NK-92 (cell line): ENCODE results near the gene MRPL10.

Experiments used
- DNase-seq: peaks from one replicate; lab custom pipeline; 2025; ENCODE audit not compliant: unreplicated experiment; lab: John Stamatoyannopoulos, UW

Gene MRPL10

DNA sequence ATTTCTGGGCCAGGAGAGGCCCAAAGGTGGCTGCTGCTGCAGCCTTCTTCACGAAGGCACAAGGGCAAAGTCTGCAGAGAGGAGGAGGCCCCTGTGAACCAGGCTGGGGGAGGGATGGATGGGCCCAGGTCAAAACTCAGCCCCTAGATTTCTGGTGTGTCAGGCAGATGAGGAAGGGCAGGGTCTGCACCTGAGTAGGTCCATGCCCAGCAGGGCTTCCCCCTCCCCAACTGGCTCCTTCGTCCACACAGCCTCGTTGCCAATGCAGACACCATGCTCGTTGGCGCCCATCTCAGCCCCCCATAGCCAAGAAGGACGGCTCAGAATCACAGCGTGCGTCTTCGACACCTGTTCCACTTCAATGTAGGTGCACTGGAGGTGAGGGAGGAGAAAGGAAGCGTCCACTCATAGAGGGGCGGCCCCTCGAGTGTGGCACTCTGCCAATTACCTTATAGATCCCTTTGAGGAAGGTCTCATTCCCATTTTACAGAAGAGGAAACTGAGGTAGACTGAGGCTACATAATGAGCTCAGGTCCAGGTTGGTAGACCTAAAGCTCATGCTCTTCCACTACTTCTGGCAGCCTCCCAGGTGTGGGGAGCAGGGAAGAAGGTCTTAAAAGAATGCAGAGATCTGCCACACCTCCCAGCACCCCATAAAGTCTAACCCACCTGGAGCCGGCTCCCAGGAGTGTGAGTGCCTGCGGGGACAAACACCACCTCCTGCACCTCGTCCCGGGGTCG lies 8.8 kb upstream of the MRPL10 start:
- no peak for DNase-seq

DNA sequence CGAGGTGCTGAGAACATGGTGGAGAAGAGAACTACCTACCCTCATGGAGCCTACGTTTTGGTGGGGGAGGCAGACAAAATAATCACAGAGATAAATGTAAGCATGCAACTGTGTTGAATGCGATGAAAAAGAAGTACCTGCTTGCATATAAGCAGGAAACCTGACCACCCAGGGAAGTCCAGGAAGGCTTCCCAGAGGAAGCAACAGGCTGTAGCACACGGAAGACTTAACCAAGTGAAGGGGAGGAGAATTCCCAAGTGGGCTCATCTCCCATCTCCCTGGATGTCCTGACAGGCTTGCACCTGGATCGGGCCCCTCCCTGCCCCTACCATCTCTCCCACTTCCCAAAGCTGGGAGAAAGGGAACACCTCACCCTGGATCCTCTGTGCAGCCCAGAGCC lies 7.7 kb upstream of the MRPL10 start:
- DNase-seq: no peak

DNA sequence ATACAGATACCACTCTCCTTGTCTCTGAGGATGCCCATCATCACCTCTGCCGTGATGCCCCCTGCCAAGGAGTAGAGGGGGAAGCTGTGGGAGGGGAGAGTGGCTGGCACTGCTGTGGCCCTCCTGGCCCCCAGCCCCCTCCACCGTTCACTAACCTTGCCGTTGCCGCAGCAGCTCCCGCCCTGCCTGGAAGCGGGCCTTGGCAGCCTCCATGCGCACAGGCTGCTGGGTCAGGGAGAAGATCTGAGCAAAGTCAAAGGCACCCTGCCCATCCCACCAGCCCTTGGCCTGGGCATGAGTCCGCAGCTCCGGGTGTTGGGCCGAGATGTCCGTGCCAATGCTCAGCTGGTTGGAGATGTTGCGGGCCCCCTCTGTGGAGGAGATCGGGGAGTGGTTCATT lies 7.3 kb upstream of the MRPL10 start:
- DNase-seq: no peak

DNA sequence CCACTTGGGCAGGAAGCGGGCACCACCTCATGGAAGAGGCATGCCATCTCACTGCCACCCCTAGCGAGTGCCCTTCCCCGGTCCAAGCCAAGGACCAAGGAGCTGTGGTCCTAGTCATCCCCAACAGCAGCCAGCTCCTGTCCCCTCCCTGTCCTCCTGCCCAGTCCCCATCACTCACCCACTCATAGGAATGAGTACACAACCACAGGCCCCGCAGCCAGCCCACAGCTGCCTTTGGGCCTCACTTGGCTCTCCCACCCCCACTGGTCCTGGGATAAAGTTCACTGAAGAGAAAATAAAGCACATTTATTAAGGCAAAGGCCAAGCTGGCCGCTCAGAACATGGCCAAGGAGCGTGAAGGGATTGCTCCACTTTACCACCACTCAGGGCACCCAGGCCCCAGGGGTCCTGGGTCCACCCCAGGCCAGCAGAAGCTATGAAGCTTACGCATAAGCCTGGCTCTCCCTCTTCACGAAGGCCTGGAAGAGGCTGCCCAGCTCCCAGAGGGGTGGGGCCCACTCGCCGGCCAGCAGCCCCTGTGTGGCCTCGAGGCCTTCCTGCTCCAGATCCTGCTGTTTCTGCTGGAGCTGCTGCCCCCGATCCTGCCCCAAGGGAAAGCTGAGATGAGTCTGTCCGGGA lies 6.2 kb upstream of the MRPL10 start:
- DNase-seq: no peak

DNA sequence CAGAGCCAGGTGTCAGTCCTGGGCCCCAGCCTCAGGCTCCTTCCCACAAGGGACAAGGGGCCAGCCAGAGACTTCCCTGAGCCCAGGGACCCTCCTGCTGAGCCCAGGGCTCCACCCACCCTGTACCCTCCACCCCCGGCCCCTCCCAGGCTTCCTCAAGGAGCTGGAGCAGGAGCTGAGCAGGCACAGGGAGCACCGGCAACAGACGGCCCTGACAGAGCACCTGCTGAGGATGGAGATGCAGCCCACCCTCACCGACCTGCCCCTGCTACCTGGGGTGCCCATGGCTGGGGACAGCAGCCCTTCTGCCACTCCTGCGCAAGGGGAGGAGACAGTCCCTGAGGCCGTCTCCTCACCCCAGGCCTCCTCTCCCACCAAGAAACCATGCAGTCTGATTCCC lies 5.3 kb upstream of the MRPL10 start:
- no peak for DNase-seq

DNA sequence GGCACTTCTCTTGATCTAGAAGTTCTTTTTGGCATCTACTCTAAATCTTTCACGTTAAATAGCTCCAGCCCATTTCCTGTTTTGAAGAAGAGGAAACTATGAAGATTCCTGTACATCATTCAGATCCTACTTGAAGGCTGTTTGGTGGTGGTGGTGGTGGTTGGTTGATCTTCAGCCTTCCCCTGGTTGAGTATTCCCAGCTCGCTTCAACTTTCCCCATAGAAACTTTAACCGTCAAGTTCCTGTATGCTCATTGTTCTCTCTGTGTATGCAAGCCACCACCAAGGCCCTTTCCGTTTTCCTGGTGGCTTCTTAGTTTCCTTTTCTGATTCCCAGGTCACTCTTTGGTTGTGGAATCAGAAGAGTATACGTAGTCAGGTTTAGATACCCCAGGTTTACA lies 3.4 kb upstream of the MRPL10 start:
- DNase-seq: no peak

DNA sequence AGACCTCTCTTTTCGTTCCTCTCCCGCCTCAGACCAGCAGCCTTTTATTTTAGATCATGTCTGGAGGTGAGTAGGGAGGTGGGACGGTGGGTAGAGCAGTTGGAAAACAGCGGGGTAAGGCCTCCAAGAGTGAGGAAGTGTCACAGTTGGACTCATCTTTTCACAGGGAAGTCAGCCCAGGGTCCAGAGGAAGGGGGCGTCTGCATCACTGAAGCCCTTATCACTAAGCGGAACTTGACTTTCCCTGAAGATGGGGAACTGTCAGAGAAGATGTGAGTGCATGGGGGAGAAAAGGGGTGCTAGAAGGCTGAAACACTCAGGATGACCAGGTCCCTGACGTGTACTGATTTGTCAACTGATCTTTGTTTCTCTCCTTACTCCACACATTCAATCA lies 590 bp upstream of the MRPL10 start:
- DNase-seq: no peak

DNA sequence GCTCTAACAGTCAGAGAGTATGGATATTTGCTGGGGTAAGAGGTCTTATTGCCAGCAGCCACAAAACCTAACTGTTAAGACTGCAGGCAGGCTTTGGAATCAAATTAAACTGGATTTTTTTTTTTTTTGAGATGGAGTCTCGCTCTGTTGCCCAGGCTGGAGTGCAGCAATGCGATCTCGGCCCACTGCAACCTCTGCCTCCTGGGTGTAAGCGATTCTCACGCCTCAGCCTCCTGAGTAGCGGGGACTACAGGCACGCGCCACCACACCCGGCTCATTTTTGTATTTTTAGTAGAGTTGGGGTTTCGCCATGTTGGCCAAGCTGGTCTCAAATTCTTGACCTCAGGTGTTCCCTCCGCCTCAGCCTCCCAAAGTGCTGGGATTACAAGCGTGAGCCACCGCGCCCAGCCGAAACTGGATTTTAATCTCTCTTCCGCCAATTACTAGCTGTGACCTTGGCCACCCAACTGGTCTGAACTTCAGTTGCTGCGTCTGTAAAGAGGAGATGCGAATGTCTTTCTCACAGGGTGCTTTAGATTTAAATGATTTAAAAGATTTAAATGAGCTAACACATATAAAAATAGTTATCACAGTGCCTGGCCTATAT lies 842 bp downstream of the MRPL10 start:
- no peak for DNase-seq

DNA sequence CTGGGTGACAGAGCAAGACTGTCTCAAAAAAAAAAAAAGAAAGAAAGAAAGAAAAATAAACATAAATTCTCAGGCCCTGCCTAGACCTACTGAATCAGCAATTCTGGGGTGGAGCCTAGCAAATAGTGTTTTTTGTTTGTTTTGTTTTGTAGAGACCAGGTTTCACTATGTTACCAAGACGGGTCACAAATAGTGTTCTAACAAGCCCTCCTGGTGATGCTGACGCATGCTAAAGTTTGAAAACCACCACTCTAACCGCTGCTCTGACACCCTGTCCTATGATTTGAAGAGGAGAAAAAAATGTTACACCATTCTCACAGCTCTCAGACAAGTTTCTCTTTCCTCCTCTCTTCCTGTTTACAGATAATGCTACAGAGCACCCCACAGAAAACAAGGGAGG lies 1.5 kb downstream of the MRPL10 start:
- DNase-seq: no peak

DNA sequence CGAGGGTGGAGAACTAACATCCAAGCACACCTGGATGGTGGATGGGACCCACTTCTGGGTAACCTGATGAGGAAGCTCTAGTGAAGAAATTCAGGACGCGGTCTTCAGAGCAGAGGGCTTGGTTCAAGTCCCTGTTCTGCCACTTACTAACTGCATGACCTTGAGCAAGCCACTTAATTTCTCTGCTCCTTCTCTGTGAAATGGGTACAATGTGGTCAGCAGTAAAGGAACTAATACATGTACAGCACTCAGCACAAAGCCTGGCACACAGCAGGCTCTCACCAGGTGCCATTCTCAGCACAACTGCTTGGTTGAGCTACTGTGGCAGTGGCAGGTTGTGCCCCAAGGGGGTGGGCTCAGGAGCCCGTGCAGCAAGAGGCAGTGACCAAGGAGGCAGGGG lies 7.8 kb downstream of the MRPL10 start:
- no peak for DNase-seq

DNA sequence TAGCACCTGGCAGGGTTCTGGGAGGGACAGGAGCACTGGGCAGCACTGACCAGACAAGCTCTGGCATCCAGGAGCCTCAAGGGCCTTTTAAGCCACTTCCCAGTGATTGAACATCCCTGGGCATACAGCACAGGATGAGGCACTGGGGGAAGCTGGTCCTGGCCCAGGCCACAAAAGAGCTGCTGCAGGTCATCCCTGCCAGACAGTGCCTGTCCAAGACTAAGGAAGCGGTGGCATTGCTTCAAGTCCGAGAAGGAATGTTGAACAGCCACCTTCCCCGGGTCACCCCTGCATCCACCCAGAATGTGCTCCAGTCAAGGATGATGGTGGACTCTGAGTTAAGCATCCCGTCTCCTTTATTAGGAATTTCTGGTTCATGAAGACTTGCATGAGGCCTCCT lies 8.6 kb downstream of the MRPL10 start:
- DNase-seq: no peak

DNA sequence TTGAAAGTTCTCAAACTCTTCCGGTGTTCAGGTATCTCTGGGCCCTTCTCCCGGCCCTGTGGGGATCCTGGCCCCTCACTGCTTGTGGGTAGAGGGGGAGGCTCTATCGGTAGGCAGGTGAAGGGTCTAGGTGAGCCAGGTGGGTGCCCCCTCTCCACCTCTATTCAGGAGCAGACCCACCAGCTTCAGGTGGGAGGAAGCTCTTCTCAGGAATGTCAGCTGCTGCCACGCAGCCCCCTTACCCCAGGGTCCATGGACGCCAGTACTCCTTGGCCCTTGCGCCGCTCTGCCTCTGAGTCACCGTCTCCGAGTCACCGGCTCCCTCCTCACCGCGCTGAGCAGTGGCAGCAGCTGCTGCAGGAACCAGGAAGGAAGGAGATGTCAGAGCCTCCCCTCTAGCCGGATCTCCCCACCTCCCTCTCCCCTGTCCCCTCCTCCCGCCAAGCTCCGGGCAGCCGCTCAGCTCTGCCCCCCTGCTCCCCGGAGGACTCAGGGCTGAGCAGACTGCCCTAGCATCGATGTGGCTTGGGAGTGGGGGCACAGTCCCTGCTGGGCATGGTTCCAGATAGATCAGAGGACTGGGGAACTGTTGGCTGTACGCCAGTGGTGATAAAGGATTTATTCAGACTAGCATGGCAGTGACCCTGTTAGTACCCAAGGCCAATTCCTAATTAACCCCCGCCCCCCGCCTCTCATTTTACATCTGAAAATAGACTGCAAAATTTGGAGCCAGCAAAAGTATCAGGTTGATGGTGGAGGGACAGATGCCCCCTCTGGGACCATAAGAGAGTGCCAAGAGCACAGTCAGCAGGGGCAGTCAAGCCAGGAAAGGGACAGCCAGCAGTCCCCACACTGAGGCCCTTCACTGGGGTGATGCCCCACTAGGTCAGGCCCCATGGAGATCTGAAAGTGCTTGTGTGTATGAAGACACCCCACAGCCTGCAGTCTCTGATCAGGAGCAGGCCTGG lies 9.6 kb downstream of the MRPL10 start, which contains the start of gene OSBPL7:
Gene OSBPL7 (minus strand): TSS at position 371 of the 968 bp plus-strand sequence. CDS start 1,516 bp downstream, outside the sequence.
- DNase-seq: no peak

DNA sequence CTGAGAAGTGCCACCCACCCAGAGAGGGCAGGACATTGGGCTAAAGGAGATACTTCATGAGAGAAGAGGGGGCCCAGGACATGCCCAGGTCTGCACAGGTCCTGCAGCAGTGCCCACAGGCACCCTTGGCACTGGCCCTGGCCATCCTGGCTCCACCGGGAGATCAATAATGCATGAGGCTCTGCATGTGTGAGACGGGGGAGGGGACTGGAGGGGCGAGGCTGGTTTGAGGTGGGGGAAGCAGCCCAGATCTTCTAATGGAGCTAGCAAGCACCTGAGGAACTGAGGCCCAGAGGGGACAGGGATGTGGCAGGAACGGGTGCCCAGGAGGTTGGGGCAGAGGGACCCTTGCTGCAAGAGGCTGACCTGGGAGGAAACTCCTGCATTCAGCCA lies 10.3 kb downstream of the MRPL10 start:
- no peak for DNase-seq

DNA sequence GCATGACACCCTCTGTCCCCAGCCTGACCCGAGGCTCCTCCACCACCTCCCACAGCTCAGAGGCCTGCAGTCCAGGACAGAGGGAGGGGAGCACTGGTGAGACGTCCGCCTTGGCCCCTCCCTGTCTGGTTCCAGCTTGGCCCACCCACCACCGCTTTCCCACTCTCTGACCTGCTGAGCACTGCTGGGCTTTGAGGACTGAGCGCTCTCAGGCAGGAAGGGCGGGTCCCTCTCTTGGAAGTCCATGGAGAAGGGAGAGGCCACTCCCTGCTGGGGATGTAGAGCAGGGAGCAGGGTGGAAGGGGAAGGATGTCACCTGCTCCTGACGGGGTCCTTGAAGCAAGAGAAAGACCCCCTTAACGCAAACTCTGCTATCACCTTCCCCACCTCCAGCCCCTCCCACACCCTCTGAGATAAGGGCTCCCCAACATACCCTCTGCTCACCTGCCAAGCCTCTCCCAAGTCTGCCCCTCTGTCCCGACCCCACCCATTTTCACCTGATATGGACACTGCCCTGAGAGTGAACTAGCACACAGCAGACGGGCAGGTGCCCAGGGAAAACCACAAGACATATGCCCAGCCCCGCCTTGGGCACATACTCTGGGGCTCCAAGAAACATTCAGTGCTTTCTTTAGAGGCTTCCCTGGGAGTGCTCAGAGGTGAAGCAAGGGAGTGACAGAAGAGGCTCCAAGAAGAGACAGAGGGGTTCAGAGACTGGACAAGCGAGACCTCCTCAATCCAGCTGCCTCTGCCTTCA lies 11.1 kb downstream of the MRPL10 start:
- no peak for DNase-seq

DNA sequence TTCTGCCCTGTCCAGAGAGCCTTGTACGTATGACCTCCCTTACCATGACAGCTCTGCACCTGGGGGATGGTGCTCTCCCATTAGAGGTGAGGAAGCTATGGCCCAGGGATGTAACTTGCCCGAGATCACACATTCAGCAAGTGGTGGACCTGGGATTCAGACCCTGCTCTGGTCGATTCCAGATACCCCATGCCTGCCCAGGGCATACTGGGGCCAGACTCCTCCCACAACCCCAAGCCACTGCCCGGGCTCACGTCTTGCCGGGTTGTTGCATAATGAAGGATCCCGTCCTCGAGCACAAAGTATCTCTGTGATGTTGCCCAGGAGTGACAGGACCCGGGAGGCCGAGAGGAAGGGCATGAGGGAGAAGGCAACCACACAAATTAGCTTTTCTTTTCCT lies 11.9 kb downstream of the MRPL10 start:
- DNase-seq: no peak

DNA sequence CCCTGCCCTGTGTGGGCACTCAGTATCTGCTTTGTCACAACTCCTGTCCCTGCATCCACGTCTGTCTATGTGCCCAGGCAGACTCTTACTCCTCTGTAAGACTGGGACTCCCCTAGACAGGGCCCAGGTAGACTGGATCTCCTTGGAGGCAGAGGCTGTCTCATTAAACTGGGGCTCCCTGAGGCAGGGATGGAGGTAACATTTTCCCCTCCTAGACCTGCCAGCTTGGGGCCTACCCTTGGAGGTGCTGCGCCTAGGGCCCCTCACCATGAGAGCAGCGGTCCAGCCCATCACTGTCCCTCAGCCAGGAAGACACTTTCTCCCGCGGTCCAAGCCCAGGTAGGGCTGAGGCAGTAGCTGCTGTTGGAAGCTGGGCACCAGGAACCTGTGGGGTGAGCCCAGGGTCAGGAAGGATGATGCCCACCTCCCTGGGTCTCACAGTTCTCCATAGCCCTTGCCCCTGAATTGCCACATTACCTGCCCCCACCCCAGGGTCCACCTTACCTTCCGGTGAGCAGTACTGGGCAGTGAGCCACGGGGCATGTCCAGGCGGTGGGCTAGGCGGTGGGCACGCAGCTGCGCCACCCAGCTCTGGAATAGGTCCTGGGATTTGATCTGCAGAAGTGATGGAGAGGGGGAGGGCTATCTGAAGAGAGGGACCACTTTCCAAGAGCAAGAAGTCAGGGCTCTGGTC lies 13.2 kb downstream of the MRPL10 start:
- DNase-seq: no peak

DNA sequence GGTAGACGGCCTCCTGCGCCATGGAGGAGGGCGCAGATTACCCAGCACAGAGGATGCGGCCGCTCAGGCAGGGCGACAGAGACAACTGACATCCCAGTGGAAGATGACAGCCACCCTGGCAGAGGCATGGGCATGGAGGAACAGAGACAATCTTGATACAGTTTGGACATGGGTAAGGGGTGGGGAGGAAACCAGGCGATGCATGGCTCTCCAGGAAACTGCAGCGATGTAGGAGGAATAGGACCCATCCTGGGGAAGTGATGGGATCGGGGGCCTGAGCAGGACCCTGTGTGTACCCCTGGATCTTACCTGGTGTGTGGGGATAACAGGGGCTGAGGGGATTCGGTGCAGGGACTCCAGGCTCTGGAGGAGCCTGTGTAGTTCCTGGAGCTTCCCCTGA lies 14.4 kb downstream of the MRPL10 start:
- no peak for DNase-seq

DNA sequence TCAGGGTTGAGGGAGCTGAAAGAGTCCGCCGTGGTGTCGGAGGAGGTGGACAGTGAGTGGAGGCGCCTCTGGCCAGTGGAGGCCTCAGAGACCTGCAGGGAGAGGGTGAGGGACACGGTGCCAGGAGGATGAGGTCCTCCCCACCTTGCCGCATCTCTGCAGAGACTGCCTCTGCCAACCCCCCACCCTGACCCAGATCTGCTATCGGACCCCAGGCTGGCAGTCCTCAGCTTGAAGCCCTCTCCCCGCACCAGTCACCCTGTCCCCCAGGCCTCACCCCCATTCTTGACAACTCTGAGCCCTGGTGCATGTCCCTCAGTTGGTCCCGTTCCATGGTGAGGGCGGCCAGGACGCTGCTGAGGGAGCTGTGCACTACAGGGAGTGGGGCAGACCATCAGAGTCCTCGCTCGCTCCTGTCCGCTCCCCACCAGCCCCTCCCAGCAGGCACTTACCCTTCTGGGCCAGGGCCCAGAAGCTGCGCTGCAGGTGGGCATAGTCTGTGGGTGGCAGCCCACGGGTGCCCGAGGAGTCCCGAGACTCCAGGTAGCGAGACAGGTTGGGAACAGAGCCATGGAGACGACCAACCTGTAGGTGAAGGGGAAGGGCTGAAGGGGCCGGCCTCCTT lies 15.1 kb downstream of the MRPL10 start:
- no peak for DNase-seq

DNA sequence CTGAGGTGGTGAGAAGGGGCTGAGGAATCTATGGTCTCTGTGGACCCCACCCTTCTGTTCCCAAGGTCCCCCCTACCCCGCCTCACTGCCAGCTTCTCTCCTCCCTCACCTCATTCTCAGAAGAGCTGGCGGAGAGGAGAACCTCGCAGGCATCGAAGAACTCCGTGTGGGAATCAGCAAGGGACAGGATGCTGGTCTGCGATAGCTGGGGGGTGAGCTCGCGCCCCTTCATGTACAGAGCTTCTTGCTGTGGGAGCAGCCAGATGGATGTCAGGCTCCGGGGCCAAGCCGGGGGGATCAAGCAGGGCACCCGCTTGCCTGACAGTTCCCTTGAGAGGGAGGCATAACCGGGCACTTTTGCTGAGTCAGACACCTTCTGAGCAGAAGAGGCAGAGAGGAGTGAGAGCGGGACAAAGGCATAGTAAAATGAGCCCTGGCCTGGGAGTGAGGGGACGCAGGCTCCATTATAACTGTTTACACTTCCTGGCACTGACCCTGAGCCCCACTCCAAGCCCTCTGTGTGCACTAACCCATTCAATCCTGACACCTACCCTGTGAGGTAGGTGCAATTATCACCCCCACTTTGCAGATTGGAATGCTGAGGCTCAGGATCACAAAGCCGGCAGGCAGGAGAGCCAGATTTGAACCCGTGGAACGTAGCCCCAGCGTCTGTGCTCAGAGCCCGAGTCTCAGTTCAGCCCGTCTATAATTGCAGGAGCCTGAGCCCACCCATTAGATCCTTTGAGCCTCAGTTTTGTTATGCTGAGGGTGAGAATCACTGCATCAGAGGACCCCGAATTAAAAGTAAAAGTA lies 16.0 kb downstream of the MRPL10 start:
- DNase-seq: no peak
